Breast epithelium (tissue), 4 donors: ENCODE measurements around the gene SPATS2. TPM values are rescaled to one million over a fixed set of nuclear protein-coding genes. Genes with fewer than 3 reads are reported as not detected.

Source experiments
- DNase-seq, 2 donors: peaks; one replicate each; pipeline ENCODE4 v3.0.0-alpha.2; 2019; ENCODE audit warnings: low spot score in 2 of 2
- H3K27ac ChIP-seq, 2 donors: fragments of 200-600 bp; sonication (generic) in 1 of 2; one replicate each; pipeline ENCODE4 v1.5.1; 2016 to 2019; ENCODE audit warnings: mild to moderate bottlenecking in 1 of 2
- H3K27me3 ChIP-seq, 2 donors: fragments of 200-600 bp; sonication (generic) in 1 of 2; one replicate each; pipeline versions ENCODE4 v1.5.1 to v1.6.0; 2017 to 2019; ENCODE audit warnings: control low read depth in 1 of 2, mild to moderate bottlenecking in 1 of 2
- H3K36me3 ChIP-seq: fragments of 200-600 bp; one replicate; pipeline ENCODE4 v1.5.1; 2019
- H3K4me1 ChIP-seq, 2 donors: fragments of 200-600 bp; sonication (generic); one replicate each; pipeline ENCODE4 v1.5.1; 2016 to 2019; ENCODE audit warnings: control low read depth in 1 of 2
- H3K4me3 ChIP-seq, 3 donors: fragments of 200-600 bp; sonication (generic); 1 replicate in 2 of 3; 2 replicates in 1 of 3; pipeline ENCODE4 v1.5.1; 2016 to 2019; ENCODE audit warnings: mild to moderate bottlenecking in 3 of 3, moderate library complexity in 2 of 3
- H3K9me3 ChIP-seq, 2 donors: fragments of 200-600 bp; sonication (generic) in 1 of 2; one replicate each; pipeline ENCODE4 v1.5.1; 2016 to 2019; ENCODE audit warnings: control low read depth in 1 of 2
- POLR2A ChIP-seq: fragments of 450-650 bp; IDR thresholded peaks from one replicate; pipeline ENCODE4 v1.6.1; 2016; ENCODE audit warnings: antibody characterized with exemption, mild to moderate bottlenecking, moderate library complexity
- POLR2AphosphoS5 ChIP-seq, 3 donors: sonication (generic); formaldehyde crosslinking; IDR thresholded peaks; one replicate each; pipeline ENCODE4 v1.6.1; 2017; ENCODE audit warnings: antibody characterized with exemption in 3 of 3
- intact Hi-C: fragments of 100-400 bp; cut with DNase I; formaldehyde crosslinking; loops from one replicate; pipeline ENCODE4 v1.15.1; 2023; ENCODE audit warnings: low total_unique reads
- total RNA-seq, 3 donors: library from RNA; depleted of rRNA; stranded (reverse); fragments of >200 nt; gene quantifications; one replicate each; pipeline ENCODE4 v1.1.0, GENCODE V29; 2016
- TF ChIP-seq, protein P1 (sequence below), 3 donors: fragments of 450-650 bp; IDR thresholded peaks; one replicate each; pipeline ENCODE4 v1.5.1; 2016 to 2017; ENCODE audit warnings: antibody characterized with exemption in 3 of 3, mild to moderate bottlenecking in 3 of 3, moderate library complexity in 3 of 3

SPATS2 gene
- total RNA-seq, 3 donors from 2014 or later, result 13.8 to 24.0 (median 22.0) TPM

DNA sequence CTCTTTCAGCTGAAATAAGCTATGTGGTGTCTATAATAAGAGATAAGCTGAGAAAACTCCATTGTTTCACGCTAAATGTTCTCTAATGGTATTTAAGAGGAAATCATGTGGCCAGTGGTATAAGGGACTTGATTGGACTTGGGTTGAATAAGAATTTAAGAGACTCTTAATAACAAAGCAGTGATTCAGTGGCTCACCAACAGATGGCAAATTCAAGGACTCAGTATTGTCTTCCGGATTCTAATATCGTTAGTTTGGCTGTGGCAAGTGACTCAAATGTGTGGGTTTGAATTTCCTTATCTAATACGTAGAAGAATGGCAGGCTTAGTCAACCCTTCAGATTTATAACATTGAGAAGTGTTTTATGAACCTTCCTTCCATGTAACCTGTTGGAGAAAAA is 122.5 kb downstream of the SPATS2 start:
- DNase-seq, result no peak
- H3K27ac ChIP-seq, result no peak overlapping the region
- H3K36me3 ChIP-seq, result no peaks in the 10 kb centered on the region
- TF ChIP-seq POLR2A (no peak), POLR2AphosphoS5 (IDR thresholded peaks at IDR 0.05) (no peak)
- TF ChIP-seq, protein P1, sequence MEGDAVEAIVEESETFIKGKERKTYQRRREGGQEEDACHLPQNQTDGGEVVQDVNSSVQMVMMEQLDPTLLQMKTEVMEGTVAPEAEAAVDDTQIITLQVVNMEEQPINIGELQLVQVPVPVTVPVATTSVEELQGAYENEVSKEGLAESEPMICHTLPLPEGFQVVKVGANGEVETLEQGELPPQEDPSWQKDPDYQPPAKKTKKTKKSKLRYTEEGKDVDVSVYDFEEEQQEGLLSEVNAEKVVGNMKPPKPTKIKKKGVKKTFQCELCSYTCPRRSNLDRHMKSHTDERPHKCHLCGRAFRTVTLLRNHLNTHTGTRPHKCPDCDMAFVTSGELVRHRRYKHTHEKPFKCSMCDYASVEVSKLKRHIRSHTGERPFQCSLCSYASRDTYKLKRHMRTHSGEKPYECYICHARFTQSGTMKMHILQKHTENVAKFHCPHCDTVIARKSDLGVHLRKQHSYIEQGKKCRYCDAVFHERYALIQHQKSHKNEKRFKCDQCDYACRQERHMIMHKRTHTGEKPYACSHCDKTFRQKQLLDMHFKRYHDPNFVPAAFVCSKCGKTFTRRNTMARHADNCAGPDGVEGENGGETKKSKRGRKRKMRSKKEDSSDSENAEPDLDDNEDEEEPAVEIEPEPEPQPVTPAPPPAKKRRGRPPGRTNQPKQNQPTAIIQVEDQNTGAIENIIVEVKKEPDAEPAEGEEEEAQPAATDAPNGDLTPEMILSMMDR (IDR thresholded peaks at IDR 0.05), result no peak
- H3K27me3 ChIP-seq, result no peaks in the 10 kb centered on the region
- no peaks in the 10 kb centered on the region for H3K9me3 ChIP-seq
- no peaks in the 10 kb centered on the region for H3K4me1 ChIP-seq
- no peak overlapping the region for H3K4me3 ChIP-seq
- intact Hi-C loops, result no loop called here

DNA sequence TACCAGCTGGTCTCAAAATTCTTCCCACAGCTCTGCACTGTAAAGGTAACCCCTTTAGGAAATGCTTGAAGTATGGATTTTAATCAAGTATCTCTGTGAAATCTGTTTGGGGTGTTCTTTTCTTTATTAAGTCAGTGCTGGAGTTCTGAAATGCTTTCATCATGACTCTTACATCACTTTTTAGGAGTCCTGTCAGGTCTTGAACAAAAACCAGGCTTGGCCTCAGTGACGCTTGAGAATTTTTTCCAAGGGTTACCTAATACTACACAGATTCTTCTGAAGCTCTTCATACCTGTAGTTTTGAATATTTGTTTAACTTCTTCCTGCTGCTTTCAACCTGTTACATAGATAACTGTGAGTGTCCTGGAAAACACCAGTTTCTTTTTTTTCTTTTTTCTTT is 124.6 kb downstream of the SPATS2 start:
- no peaks in the 10 kb centered on the region for H3K27me3 ChIP-seq
- H3K4me3 ChIP-seq, result no peak overlapping the region
- no peaks in the 10 kb centered on the region for H3K36me3 ChIP-seq
- intact Hi-C loops, result no loop called here
- TF ChIP-seq POLR2AphosphoS5 (IDR thresholded peaks at IDR 0.05), result no peak
- no peak for TF ChIP-seq POLR2A
- TF ChIP-seq, protein P1 (IDR thresholded peaks at IDR 0.05), result no peak
- no peaks in the 10 kb centered on the region for H3K9me3 ChIP-seq
- H3K4me1 ChIP-seq, result no peaks in the 10 kb centered on the region
- H3K27ac ChIP-seq, result no peak overlapping the region
- no peak for DNase-seq

DNA sequence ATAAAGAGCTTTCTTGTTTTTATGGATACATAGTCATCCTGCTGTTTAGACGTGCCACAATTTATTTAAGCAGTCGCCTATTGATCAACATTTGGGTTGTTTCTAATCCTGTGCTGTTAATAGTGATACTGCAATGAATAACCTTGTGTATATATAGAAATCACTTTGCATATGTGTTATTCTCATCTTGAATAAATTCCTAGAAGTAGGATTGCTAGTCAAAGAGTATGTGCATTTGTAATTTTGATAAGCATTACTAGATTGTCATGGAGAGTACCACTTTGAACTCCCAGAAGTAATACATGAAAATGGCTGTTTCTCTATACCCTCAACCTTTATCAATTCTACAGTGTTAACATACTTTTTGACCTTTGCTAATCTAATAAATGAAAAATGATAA is 126.6 kb downstream of the SPATS2 start:
- no peak overlapping the region for H3K27ac ChIP-seq
- intact Hi-C loops, result no loop called here
- DNase-seq, result no peak
- no peaks in the 10 kb centered on the region for H3K36me3 ChIP-seq
- H3K4me3 ChIP-seq, result no peak overlapping the region
- no peaks in the 10 kb centered on the region for H3K27me3 ChIP-seq
- no peaks in the 10 kb centered on the region for H3K9me3 ChIP-seq
- H3K4me1 ChIP-seq, result no peaks in the 10 kb centered on the region
- no peak for TF ChIP-seq POLR2A
- no peak for TF ChIP-seq POLR2AphosphoS5 (IDR thresholded peaks at IDR 0.05)
- TF ChIP-seq, protein P1 (IDR thresholded peaks at IDR 0.05), result no peak

DNA sequence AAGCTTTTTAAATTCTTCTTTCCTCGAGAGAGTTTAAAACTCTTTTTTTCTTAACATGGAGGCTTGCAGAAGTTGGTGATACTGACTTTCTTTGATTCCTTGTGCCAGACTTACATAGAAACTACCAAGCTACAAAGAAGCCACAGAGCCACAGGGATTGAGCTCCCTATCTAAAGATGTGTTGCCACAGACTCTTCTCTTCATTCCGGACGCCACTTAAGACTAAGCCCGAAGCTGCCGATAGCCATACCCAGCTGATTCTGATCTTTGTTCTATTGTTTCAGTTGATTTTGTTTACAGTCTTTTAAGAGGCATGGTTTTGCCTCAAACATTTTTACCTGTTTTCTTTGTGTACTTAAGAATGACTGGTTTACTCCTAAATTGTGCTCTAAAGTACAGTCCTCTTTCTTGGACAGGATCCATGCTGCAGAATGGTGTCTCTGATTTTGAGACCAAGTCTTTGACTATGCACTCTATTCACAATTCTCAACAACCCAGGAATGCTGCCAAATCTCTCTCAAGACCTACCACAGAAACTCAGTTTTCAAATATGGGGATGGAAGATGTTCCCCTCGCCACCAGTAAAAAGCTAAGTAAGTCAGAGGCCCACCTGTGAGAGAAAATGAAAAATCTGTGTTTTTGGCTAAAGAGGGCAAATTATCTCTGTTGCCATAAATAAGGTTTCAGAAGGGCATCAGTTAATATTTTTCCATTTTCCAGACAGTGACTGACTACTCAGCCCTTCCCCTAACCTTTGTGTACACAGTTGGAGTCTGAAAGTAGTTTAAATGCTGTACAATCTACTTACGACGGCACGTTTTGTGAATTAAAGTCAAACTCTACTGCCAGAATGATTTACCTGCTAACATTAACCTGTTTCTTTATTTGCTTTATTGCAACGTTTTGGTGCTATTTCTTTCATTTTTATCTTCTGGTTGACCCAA is 129.4 kb downstream of the SPATS2 start:
- Histone ChIP-seq H3K36me3 (no peaks in the 10 kb centered on the region), H3K4me1 (no peaks in the 10 kb centered on the region), H3K27ac (no peak overlapping the region), H3K4me3 (no peak overlapping the region), H3K9me3 (no peaks in the 10 kb centered on the region), H3K27me3 (no peaks in the 10 kb centered on the region)
- intact Hi-C loops, result no loop called here
- DNase-seq, result no peak
- TF ChIP-seq POLR2A, result no peak
- TF ChIP-seq, protein P1 (IDR thresholded peaks at IDR 0.05), result no peak
- no peak for TF ChIP-seq POLR2AphosphoS5 (IDR thresholded peaks at IDR 0.05)

DNA sequence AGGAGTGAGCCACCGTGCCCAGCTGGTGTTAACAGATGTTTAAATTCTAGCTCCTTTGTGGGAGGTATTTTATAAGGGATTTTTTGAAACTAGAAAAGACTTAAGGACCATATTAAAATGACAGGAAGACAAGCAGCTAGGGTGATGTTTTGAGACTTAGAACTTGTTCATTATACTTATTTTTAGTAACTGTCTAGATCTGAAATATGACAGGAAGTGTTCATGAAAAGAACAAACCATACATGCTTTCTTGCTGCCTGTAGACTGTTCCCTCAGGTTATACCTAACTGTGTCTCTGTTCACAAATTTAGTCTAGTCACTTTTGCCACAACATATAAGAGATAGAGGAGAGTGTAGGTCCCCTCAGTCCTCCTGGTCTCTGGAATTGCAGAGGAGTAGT is 134.6 kb downstream of the SPATS2 start:
- Histone ChIP-seq H3K36me3 (no peaks in the 10 kb centered on the region), H3K27me3 (no peaks in the 10 kb centered on the region), H3K27ac (no peak overlapping the region), H3K4me1 (no peaks in the 10 kb centered on the region), H3K4me3 (no peak overlapping the region), H3K9me3 (no peaks in the 10 kb centered on the region)
- TF ChIP-seq POLR2AphosphoS5 (IDR thresholded peaks at IDR 0.05) (no peak), POLR2A (no peak)
- TF ChIP-seq, protein P1 (IDR thresholded peaks at IDR 0.05), result no peak
- no peak for DNase-seq
- intact Hi-C loops, result no loop called here
